ENCODE measurements around the gene HFE.
"Not testable (repeated sequence)": the region's sequence is repeated elsewhere in the genome, so short reads cannot be mapped to it uniquely, and the experiment has no call there.

HFE gene

GRCh38 chr6:26059941-26060340, 27.3 kb upstream of the HFE start:
- DNase-seq, result no peak

GRCh38 chr6:26064619-26065257, 22.5 kb upstream of the HFE start:
- peak; percentile 58 for DNase-seq

- peak; percentile 87 for DNase-seq
Measured at GRCh38 chr6:26065952-26066380, 21.3 kb upstream of the HFE start.

- DNase-seq, result no peak
Measured at GRCh38 chr6:26067367-26067766, 19.9 kb upstream of the HFE start.

GRCh38 chr6:26068036-26068435, 19.2 kb upstream of the HFE start:
- no peak for DNase-seq

GRCh38 chr6:26071135-26071534, 16.1 kb upstream of the HFE start:
- peak; percentile 12 for DNase-seq

GRCh38 chr6:26075063-26075717, 12.0 kb upstream of the HFE start:
- DNase-seq, result no peak

- DNase-seq, result not testable (repeated sequence)
Measured at GRCh38 chr6:26078066-26078465, 9.2 kb upstream of the HFE start.

GRCh38 chr6:26081096-26081495, 6.1 kb upstream of the HFE start:
- not testable (repeated sequence) for DNase-seq

GRCh38 chr6:26086211-26086610, 1.0 kb upstream of the HFE start:
- no peak for DNase-seq

GRCh38 chr6:26088344-26088743, 1.1 kb downstream of the HFE start:
- peak; percentile 16 for DNase-seq

- DNase-seq, result no peak
Measured at GRCh38 chr6:26089272-26089671, 2.0 kb downstream of the HFE start.

GRCh38 chr6:26092443-26092842, 5.2 kb downstream of the HFE start:
- DNase-seq, result no peak

- DNase-seq, result no peak
Measured at GRCh38 chr6:26094036-26094435, 6.8 kb downstream of the HFE start.

- peak; percentile 66 for DNase-seq
Measured at GRCh38 chr6:26097268-26097875, 10.1 kb downstream of the HFE start.

- DNase-seq, result peak; percentile 73
Measured at GRCh38 chr6:26103141-26103769, 16.0 kb downstream of the HFE start.

- peak; percentile 97 for DNase-seq
Measured at GRCh38 chr6:26103770-26104456, 16.7 kb downstream of the HFE start.

- no peak for DNase-seq
Measured at GRCh38 chr6:26104457-26105108, 17.4 kb downstream of the HFE start.

GRCh38 chr6:26105109-26105730, 18.0 kb downstream of the HFE start:
- no peak for DNase-seq

GRCh38 chr6:26105842-26106241, 18.6 kb downstream of the HFE start:
- DNase-seq, result peak; percentile 49

- no peak for DNase-seq
Measured at GRCh38 chr6:26107935-26108334, 20.7 kb downstream of the HFE start.

GRCh38 chr6:26109772-26110171, 22.5 kb downstream of the HFE start:
- no peak for DNase-seq

Data from fibroblast of skin of scalp (primary cell).